Peyer's patch (tissue), 4 donors: Measurements from ENCODE around the gene RHOU.

Experiments
- POLR2A ChIP-seq, 2 donors: fragments of 450-650 bp; IDR thresholded peaks; one replicate each; pipeline ENCODE4 v1.5.1; 2017; ENCODE audit warnings: antibody characterized with exemption in 2 of 2, mild to moderate bottlenecking in 2 of 2, moderate library complexity in 2 of 2
- TF ChIP-seq, protein P1 (sequence below), 6 experiments: fragments of 450-650 bp in 4 of 6; fragments of 200-600 bp in 2 of 6; sonication (generic) in 1 of 6; IDR thresholded peaks; one replicate each; pipeline ENCODE4 v1.5.1; 2017 to 2019; ENCODE audit warnings: antibody characterized with exemption in 6 of 6, mild to moderate bottlenecking in 3 of 6, moderate library complexity in 1 of 6

- TF ChIP-seq, protein P1, sequence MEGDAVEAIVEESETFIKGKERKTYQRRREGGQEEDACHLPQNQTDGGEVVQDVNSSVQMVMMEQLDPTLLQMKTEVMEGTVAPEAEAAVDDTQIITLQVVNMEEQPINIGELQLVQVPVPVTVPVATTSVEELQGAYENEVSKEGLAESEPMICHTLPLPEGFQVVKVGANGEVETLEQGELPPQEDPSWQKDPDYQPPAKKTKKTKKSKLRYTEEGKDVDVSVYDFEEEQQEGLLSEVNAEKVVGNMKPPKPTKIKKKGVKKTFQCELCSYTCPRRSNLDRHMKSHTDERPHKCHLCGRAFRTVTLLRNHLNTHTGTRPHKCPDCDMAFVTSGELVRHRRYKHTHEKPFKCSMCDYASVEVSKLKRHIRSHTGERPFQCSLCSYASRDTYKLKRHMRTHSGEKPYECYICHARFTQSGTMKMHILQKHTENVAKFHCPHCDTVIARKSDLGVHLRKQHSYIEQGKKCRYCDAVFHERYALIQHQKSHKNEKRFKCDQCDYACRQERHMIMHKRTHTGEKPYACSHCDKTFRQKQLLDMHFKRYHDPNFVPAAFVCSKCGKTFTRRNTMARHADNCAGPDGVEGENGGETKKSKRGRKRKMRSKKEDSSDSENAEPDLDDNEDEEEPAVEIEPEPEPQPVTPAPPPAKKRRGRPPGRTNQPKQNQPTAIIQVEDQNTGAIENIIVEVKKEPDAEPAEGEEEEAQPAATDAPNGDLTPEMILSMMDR (IDR thresholded peaks at IDR 0.05), result no peak
- no peak for TF ChIP-seq POLR2A (IDR thresholded peaks at IDR 0.05)
These were observed 12.1 kb downstream of the RHOU start for GRCh38 chr1:228747301-228747935.
